WTC11 (cell line): ENCODE results near the gene RNASEH2C. TPM values are rescaled to one million over a fixed set of nuclear protein-coding genes. Genes with fewer than 3 reads are reported as not detected.

ENCODE experiments used
- ATAC-seq: fragments of 200-7000 bp; cut with Tn5 transposase; 2 replicates; pipeline ENCODE4 v1.10.0; 2021; ENCODE audit warnings: mild to moderate bottlenecking, moderate library complexity
- CTCF ChIA-PET: fragments of 300-600 bp; sonication (Branson Sonifier 250); formaldehyde crosslinking; loops from one replicate; lab custom pipeline; 2021; ENCODE audit warnings: antibody characterized with exemption; lab: Charles Lee
- POLR2A ChIA-PET: fragments of 350-600 bp; sonication (Branson Sonifier 250); formaldehyde crosslinking; loops from one replicate; lab custom pipeline; 2021; ENCODE audit warnings: antibody characterized with exemption; lab: Charles Lee
- DNase-seq: peaks from one replicate; pipeline ENCODE4 v3.0.0; 2021; ENCODE audit warnings: low spot score
- H3K27ac Mint-ChIP-seq: 2 replicates; pipeline ENCODE4 v1.8.0; 2021; ENCODE audit warnings: mixed read lengths
- H3K27me3 Mint-ChIP-seq: 2 replicates; pipeline ENCODE4 v1.8.0; 2021; ENCODE audit warnings: low read depth, mild to moderate bottlenecking, moderate library complexity, mixed read lengths
- H3K36me3 Mint-ChIP-seq: 2 replicates; pipeline ENCODE4 v1.8.0; 2021; ENCODE audit warnings: mixed read lengths
- H3K4me1 Mint-ChIP-seq: 2 replicates; pipeline ENCODE4 v1.8.0; 2022; ENCODE audit warnings: mixed read lengths
- H3K4me3 Mint-ChIP-seq: 2 replicates; pipeline ENCODE4 v1.8.0; 2021; ENCODE audit warnings: mild to moderate bottlenecking, moderate library complexity, mixed read lengths
- H3K9me3 Mint-ChIP-seq: 2 replicates; pipeline ENCODE4 v1.8.0; 2021; ENCODE audit warnings: mixed read lengths
- GTF2I ChIP-seq: fragments of 250-450 bp; sonication (Bioruptor Pico); conservative IDR thresholded peaks from 2 replicates; pipeline ENCODE4 v1.4.0; 2021; ENCODE audit warnings: mild to moderate bottlenecking
- HMGA2 ChIP-seq: fragments of 250-450 bp; sonication (Bioruptor Pico); IDR thresholded peaks from 2 replicates; pipeline ENCODE4 v1.4.0; 2021; ENCODE audit warnings: mild to moderate bottlenecking, moderate library complexity
- JUN ChIP-seq: sonication (generic); formaldehyde crosslinking; IDR thresholded peaks from 2 replicates; pipeline ENCODE4 v1.8.0; 2023; ENCODE audit warnings: mild to moderate bottlenecking, missing genetic modification reagents
- NFE2L1 ChIP-seq: sonication (generic); formaldehyde crosslinking; IDR thresholded peaks from 2 replicates; pipeline ENCODE4 v1.8.1; 2023; ENCODE audit warnings: missing genetic modification reagents
- OVOL2 ChIP-seq: fragments of 250-450 bp; sonication (Bioruptor Pico); IDR thresholded peaks from 2 replicates; pipeline ENCODE4 v1.9.0; 2021; ENCODE audit warnings: mild to moderate bottlenecking, borderline replicate concordance
- TEAD4 ChIP-seq: sonication (generic); formaldehyde crosslinking; IDR thresholded peaks from 2 replicates; pipeline ENCODE4 v1.8.0; 2022; ENCODE audit warnings: mild to moderate bottlenecking, missing genetic modification reagents
- TP53 ChIP-seq: sonication (generic); formaldehyde crosslinking; IDR thresholded peaks from 2 replicates; pipeline ENCODE4 v1.8.1; 2023; ENCODE audit warnings: mild to moderate bottlenecking, missing genetic modification reagents
- ZNF263 ChIP-seq: sonication (generic); formaldehyde crosslinking; IDR thresholded peaks from 2 replicates; pipeline ENCODE4 v1.8.1; 2022; ENCODE audit warnings: low read depth, mild to moderate bottlenecking, moderate library complexity, missing genetic modification reagents
- ZNF317 ChIP-seq: sonication (generic); formaldehyde crosslinking; IDR thresholded peaks from 2 replicates; pipeline ENCODE4 v1.8.1; 2023; ENCODE audit warnings: low read depth, mild to moderate bottlenecking, moderate library complexity, missing genetic modification reagents, borderline replicate concordance
- ZNF396 ChIP-seq: fragments of 250-450 bp; sonication (Bioruptor Pico); IDR thresholded peaks from 2 replicates; pipeline ENCODE4 v1.8.0; 2021; ENCODE audit warnings: mild to moderate bottlenecking, moderate library complexity, borderline replicate concordance
- ZNF671 ChIP-seq: fragments of 250-450 bp; sonication (Bioruptor Pico); IDR thresholded peaks from 2 replicates; pipeline ENCODE4 v1.8.0; 2021; ENCODE audit warnings: mild to moderate bottlenecking
- total RNA-seq: library from RNA; stranded (reverse); gene quantifications from 3 replicates; pipeline ENCODE4 v1.2.3, GENCODE V29; 2021
- TF ChIP-seq, protein P1 (sequence below): sonication (generic); formaldehyde crosslinking; IDR thresholded peaks from 2 replicates; pipeline ENCODE4 v1.8.0; 2023; ENCODE audit warnings: missing genetic modification reagents, mild to moderate bottlenecking, borderline replicate concordance
- TF ChIP-seq, protein P2 (sequence below): sonication (generic); formaldehyde crosslinking; IDR thresholded peaks from 2 replicates; pipeline ENCODE4 v1.8.0; 2022; ENCODE audit warnings: mild to moderate bottlenecking, missing genetic modification reagents
- TF ChIP-seq, protein P3 (sequence below): fragments of 250-450 bp; sonication (Bioruptor Pico); IDR thresholded peaks from 2 replicates; pipeline ENCODE4 v1.9.0; 2021; ENCODE audit warnings: mild to moderate bottlenecking
- TF ChIP-seq, protein P4 (sequence below): sonication (generic); formaldehyde crosslinking; IDR thresholded peaks from 2 replicates; pipeline ENCODE4 v1.8.1; 2022; ENCODE audit warnings: mild to moderate bottlenecking, moderate library complexity, missing genetic modification reagents
- TF ChIP-seq, protein P5 (sequence below): sonication (generic); formaldehyde crosslinking; IDR thresholded peaks from 2 replicates; pipeline ENCODE4 v1.8.0; 2023; ENCODE audit warnings: missing genetic modification reagents
- TF ChIP-seq, protein P6 (sequence below): sonication (generic); formaldehyde crosslinking; IDR thresholded peaks from 2 replicates; pipeline ENCODE4 v1.8.1; 2022; ENCODE audit warnings: low read depth, mild to moderate bottlenecking, moderate library complexity, missing genetic modification reagents, borderline replicate concordance
- TF ChIP-seq, protein P7 (sequence below): sonication (generic); formaldehyde crosslinking; IDR thresholded peaks from 2 replicates; pipeline ENCODE4 v1.8.0; 2022; ENCODE audit warnings: missing genetic modification reagents
- TF ChIP-seq, protein P8 (sequence below): sonication (generic); formaldehyde crosslinking; IDR thresholded peaks from 2 replicates; pipeline ENCODE4 v1.8.0; 2023; ENCODE audit warnings: mild to moderate bottlenecking, missing genetic modification reagents
- TF ChIP-seq, protein P9 (sequence below): sonication (generic); formaldehyde crosslinking; IDR thresholded peaks from 2 replicates; pipeline ENCODE4 v1.8.1; 2023; ENCODE audit warnings: mild to moderate bottlenecking, missing genetic modification reagents

Gene RNASEH2C
- total RNA-seq, 1 experiment from 2014 or later, result 42.1 TPM

DNA sequence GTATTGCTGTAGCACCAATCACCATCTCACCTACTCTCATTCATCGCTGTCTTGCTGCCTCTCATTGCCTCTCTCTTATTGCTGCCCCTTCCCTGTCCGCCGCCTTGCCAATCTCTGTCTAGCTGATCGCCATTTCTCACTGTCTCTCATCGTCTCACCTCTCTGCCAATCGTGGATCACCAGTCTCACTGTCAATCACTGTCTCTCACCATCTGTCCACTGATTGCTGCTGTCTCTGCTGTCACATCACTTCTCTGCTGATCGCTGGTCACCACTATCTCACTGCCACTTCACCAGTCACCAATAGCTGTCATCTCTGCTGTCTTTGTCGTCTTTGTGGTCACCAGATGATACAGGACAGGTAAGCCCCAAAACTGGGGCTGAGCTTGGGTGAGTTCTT, 20.6 kb upstream of the RNASEH2C start (continued):
- TF ChIP-seq, protein P1, sequence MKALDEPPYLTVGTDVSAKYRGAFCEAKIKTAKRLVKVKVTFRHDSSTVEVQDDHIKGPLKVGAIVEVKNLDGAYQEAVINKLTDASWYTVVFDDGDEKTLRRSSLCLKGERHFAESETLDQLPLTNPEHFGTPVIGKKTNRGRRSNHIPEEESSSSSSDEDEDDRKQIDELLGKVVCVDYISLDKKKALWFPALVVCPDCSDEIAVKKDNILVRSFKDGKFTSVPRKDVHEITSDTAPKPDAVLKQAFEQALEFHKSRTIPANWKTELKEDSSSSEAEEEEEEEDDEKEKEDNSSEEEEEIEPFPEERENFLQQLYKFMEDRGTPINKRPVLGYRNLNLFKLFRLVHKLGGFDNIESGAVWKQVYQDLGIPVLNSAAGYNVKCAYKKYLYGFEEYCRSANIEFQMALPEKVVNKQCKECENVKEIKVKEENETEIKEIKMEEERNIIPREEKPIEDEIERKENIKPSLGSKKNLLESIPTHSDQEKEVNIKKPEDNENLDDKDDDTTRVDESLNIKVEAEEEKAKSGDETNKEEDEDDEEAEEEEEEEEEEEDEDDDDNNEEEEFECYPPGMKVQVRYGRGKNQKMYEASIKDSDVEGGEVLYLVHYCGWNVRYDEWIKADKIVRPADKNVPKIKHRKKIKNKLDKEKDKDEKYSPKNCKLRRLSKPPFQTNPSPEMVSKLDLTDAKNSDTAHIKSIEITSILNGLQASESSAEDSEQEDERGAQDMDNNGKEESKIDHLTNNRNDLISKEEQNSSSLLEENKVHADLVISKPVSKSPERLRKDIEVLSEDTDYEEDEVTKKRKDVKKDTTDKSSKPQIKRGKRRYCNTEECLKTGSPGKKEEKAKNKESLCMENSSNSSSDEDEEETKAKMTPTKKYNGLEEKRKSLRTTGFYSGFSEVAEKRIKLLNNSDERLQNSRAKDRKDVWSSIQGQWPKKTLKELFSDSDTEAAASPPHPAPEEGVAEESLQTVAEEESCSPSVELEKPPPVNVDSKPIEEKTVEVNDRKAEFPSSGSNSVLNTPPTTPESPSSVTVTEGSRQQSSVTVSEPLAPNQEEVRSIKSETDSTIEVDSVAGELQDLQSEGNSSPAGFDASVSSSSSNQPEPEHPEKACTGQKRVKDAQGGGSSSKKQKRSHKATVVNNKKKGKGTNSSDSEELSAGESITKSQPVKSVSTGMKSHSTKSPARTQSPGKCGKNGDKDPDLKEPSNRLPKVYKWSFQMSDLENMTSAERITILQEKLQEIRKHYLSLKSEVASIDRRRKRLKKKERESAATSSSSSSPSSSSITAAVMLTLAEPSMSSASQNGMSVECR, result no peak
- TF ChIP-seq, protein P2, sequence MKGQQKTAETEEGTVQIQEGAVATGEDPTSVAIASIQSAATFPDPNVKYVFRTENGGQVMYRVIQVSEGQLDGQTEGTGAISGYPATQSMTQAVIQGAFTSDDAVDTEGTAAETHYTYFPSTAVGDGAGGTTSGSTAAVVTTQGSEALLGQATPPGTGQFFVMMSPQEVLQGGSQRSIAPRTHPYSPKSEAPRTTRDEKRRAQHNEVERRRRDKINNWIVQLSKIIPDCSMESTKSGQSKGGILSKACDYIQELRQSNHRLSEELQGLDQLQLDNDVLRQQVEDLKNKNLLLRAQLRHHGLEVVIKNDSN (CRISPR knock-in tag), result no peak
- TF ChIP-seq ZNF671, result no peak
- no peak for TF ChIP-seq ZNF263
- no peak for TF ChIP-seq ZNF396 (CRISPR knock-in tag)
- no peak for TF ChIP-seq HMGA2 (CRISPR knock-in tag)
- TF ChIP-seq, protein P3, sequence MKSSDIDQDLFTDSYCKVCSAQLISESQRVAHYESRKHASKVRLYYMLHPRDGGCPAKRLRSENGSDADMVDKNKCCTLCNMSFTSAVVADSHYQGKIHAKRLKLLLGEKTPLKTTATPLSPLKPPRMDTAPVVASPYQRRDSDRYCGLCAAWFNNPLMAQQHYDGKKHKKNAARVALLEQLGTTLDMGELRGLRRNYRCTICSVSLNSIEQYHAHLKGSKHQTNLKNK, result no peak
- TF ChIP-seq, protein P4, sequence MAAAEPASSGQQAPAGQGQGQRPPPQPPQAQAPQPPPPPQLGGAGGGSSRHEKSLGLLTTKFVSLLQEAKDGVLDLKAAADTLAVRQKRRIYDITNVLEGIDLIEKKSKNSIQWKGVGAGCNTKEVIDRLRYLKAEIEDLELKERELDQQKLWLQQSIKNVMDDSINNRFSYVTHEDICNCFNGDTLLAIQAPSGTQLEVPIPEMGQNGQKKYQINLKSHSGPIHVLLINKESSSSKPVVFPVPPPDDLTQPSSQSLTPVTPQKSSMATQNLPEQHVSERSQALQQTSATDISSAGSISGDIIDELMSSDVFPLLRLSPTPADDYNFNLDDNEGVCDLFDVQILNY (CRISPR knock-in tag), result no peak
- TF ChIP-seq, all 79 proteins: peak for 0

DNA sequence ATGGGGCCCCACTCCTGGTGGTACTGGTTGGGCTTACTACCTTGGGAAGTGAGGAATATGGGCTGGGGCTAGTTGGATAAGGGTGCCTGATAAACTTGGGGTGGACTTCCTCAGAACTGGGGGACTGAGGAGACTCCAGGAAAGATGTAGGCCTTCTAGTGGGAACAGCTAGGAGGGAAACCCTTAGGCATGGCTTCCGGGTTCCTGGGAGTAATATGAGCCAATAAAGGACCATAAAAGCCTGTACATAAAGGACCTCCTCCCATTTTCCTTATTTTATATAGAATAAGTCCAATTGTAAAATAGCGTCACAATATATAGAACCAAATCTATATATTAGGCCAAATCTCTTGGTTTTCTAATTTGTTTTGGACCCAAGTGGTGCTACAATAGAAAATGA, 18.4 kb upstream of the RNASEH2C start:
- H3K27me3 Mint-ChIP-seq, result peaks cover 28% of the 10 kb centered on the region
- TF ChIP-seq TP53 (CRISPR knock-in tag) (no peak), ZNF317 (CRISPR knock-in tag) (no peak), GTF2I (CRISPR knock-in tag) (no peak), ZNF263 (no peak), JUN (CRISPR knock-in tag) (no peak), NFE2L1 (CRISPR knock-in tag) (no peak), TEAD4 (CRISPR knock-in tag) (no peak), OVOL2 (CRISPR knock-in tag) (no peak)
- TF ChIP-seq, protein P5, sequence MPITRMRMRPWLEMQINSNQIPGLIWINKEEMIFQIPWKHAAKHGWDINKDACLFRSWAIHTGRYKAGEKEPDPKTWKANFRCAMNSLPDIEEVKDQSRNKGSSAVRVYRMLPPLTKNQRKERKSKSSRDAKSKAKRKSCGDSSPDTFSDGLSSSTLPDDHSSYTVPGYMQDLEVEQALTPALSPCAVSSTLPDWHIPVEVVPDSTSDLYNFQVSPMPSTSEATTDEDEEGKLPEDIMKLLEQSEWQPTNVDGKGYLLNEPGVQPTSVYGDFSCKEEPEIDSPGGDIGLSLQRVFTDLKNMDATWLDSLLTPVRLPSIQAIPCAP (CRISPR knock-in tag), result no peak
- TF ChIP-seq, protein P6, sequence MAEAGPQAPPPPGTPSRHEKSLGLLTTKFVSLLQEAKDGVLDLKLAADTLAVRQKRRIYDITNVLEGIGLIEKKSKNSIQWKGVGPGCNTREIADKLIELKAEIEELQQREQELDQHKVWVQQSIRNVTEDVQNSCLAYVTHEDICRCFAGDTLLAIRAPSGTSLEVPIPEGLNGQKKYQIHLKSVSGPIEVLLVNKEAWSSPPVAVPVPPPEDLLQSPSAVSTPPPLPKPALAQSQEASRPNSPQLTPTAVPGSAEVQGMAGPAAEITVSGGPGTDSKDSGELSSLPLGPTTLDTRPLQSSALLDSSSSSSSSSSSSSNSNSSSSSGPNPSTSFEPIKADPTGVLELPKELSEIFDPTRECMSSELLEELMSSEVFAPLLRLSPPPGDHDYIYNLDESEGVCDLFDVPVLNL (CRISPR knock-in tag), result no peak
- TF ChIP-seq, protein P7, sequence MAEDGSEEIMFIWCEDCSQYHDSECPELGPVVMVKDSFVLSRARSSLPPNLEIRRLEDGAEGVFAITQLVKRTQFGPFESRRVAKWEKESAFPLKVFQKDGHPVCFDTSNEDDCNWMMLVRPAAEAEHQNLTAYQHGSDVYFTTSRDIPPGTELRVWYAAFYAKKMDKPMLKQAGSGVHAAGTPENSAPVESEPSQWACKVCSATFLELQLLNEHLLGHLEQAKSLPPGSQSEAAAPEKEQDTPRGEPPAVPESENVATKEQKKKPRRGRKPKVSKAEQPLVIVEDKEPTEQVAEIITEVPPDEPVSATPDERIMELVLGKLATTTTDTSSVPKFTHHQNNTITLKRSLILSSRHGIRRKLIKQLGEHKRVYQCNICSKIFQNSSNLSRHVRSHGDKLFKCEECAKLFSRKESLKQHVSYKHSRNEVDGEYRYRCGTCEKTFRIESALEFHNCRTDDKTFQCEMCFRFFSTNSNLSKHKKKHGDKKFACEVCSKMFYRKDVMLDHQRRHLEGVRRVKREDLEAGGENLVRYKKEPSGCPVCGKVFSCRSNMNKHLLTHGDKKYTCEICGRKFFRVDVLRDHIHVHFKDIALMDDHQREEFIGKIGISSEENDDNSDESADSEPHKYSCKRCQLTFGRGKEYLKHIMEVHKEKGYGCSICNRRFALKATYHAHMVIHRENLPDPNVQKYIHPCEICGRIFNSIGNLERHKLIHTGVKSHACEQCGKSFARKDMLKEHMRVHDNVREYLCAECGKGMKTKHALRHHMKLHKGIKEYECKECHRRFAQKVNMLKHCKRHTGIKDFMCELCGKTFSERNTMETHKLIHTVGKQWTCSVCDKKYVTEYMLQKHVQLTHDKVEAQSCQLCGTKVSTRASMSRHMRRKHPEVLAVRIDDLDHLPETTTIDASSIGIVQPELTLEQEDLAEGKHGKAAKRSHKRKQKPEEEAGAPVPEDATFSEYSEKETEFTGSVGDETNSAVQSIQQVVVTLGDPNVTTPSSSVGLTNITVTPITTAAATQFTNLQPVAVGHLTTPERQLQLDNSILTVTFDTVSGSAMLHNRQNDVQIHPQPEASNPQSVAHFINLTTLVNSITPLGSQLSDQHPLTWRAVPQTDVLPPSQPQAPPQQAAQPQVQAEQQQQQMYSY, result no peak
- TF ChIP-seq, protein P8, sequence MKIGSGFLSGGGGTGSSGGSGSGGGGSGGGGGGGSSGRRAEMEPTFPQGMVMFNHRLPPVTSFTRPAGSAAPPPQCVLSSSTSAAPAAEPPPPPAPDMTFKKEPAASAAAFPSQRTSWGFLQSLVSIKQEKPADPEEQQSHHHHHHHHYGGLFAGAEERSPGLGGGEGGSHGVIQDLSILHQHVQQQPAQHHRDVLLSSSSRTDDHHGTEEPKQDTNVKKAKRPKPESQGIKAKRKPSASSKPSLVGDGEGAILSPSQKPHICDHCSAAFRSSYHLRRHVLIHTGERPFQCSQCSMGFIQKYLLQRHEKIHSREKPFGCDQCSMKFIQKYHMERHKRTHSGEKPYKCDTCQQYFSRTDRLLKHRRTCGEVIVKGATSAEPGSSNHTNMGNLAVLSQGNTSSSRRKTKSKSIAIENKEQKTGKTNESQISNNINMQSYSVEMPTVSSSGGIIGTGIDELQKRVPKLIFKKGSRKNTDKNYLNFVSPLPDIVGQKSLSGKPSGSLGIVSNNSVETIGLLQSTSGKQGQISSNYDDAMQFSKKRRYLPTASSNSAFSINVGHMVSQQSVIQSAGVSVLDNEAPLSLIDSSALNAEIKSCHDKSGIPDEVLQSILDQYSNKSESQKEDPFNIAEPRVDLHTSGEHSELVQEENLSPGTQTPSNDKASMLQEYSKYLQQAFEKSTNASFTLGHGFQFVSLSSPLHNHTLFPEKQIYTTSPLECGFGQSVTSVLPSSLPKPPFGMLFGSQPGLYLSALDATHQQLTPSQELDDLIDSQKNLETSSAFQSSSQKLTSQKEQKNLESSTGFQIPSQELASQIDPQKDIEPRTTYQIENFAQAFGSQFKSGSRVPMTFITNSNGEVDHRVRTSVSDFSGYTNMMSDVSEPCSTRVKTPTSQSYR (CRISPR knock-in tag), result no peak
- TF ChIP-seq, protein P9, sequence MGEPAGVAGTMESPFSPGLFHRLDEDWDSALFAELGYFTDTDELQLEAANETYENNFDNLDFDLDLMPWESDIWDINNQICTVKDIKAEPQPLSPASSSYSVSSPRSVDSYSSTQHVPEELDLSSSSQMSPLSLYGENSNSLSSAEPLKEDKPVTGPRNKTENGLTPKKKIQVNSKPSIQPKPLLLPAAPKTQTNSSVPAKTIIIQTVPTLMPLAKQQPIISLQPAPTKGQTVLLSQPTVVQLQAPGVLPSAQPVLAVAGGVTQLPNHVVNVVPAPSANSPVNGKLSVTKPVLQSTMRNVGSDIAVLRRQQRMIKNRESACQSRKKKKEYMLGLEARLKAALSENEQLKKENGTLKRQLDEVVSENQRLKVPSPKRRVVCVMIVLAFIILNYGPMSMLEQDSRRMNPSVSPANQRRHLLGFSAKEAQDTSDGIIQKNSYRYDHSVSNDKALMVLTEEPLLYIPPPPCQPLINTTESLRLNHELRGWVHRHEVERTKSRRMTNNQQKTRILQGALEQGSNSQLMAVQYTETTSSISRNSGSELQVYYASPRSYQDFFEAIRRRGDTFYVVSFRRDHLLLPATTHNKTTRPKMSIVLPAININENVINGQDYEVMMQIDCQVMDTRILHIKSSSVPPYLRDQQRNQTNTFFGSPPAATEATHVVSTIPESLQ (CRISPR knock-in tag), result no peak

More for the DNA sequence above, 18.4 kb upstream of the RNASEH2C start:
- H3K36me3 Mint-ChIP-seq, result peaks cover 10% of the 10 kb centered on the region
- H3K4me3 Mint-ChIP-seq, result no peak overlapping the region
- DNase-seq (no peak), ATAC-seq (no peak)
- POLR2A ChIA-PET, result no interaction called here
- peaks cover 51% of the 10 kb centered on the region for H3K9me3 Mint-ChIP-seq
- H3K27ac Mint-ChIP-seq, result no peak overlapping the region
- CTCF ChIA-PET, result no interaction called here
- H3K4me1 Mint-ChIP-seq, result no peaks in the 10 kb centered on the region
